Adrenal gland (tissue), 5 donors: ENCODE results near the gene FAM72D.
"Not testable (repeated sequence)": the region's sequence is repeated elsewhere in the genome, so short reads cannot be mapped to it uniquely, and the experiment has no call there.

Experiments
- CTCF ChIP-seq, 6 experiments: fragments of 450-650 bp in 4 of 6; fragments of 200-600 bp in 2 of 6; sonication (generic) in 1 of 6; IDR thresholded peaks; 1 replicate in 5 of 6; 2 replicates in 1 of 6; pipeline versions ENCODE4 v1.5.1 to v1.8.0; 2016 to 2021; ENCODE audit warnings: antibody characterized with exemption in 6 of 6, mild to moderate bottlenecking in 2 of 6, moderate library complexity in 1 of 6
- POLR2A ChIP-seq, 2 donors: fragments of 450-650 bp; IDR thresholded peaks; one replicate each; pipeline ENCODE4 v1.6.1; 2017; ENCODE audit warnings: antibody characterized with exemption in 2 of 2, mild to moderate bottlenecking in 2 of 2, moderate library complexity in 1 of 2
- donor health status: DM: no; HTN: no; CAD: no.

GRCh38 chr1:145095284-145096057 lies at the start of gene FAM72D, which contains the start of gene SRGAP2B:
- not testable (repeated sequence) for TF ChIP-seq CTCF, POLR2A (IDR thresholded peaks at IDR 0.05)
